Measurements from ENCODE around the gene TTLL11. TPM values are rescaled to one million over a fixed set of nuclear protein-coding genes. Genes with fewer than 3 reads are reported as not detected.

TTLL11 gene
- polyA plus RNA-seq, 1 of the 3 experiments (the other 2 are of a cell fraction) = 6.8 TPM

DNA sequence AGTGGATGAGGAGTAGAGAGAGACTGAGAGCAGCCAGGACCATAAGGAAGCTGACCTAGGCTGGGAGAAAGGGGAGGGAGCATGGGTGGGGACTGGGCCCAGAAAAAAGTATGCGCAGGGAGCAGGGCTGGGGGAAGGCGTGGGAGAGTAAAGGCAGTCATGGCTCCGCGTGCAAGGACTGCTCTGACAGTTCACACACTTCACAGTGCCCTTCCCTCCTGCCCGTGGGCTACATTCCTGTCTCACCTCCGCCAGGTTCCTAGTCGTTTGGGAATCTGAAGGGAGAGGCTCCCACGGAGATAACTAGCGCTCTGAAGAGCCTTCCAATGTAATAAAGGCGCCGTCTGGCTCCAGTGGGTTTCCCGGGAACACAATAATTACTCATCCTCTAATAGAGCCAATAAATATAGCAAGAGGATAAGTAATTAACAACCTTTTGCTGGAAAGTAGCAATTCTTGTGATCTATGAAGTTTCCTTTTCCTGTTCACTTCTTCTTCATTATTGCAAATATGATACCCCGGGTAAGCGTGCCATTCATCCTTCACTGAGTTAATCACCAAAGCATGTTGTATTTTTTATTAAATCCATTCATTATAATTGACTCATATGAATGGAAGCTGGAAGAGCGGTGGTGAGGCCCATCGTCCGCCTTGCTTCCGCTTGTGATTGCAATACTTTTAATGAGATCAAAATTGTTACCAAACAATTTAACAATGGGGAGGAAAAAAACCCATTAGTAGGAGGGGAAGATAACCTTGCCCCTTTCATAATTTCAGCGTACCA, 39.3 kb downstream of the TTLL11 start:
- Histone ChIP-seq H3K4me1 (ENCODE audit: control insufficient read depth in 1 of 2, insufficient read depth in 2 of 2, low read depth in 1 of 2, low read length in 1 of 2) (peaks cover 9 to 10% of the 10 kb centered on the region in 2 experiments; a peak in 3 of 4 replicates), H3K9me2 (no peaks in the 10 kb centered on the region), H3K27ac (ENCODE audit: low read depth in 2 of 2, low read length in 1 of 2) (peak overlapping the region; percentile 34 to 69), H3K27me3 (ENCODE audit: insufficient read depth) (no peaks in the 10 kb centered on the region), H3F3A (replicated peaks; ENCODE audit: insufficient read depth) (peaks cover 11% of the 10 kb centered on the region), H3K36me3 (replicated peaks in 1 of 2; ENCODE audit: control insufficient read depth in 1 of 2, insufficient read depth in 2 of 2, low read length in 1 of 2) (no peaks in the 10 kb centered on the region), H3K4me3 (ENCODE audit: low read depth in 2 of 2, low read length in 1 of 2) (no peak overlapping the region; a peak in 1 of 4 replicates), H4K20me1 (ENCODE audit: insufficient read depth) (no peaks in the 10 kb centered on the region), H3K9me3 (no peaks in the 10 kb centered on the region), H2AFZ (ENCODE audit: low read depth) (no peak overlapping the region), H3K4me2 (peak overlapping the region; percentile 62), H3K79me2 (ENCODE audit: insufficient read depth) (peaks cover 6% of the 10 kb centered on the region; the same call in 1 of the 2 replicates), H3K9ac (no peak overlapping the region)
- ChIA-PET CTCF (no interaction called here), POLR2A (no interaction called here)
- WGBS (ENCODE audit: low lambda C conversion rate) = 56% methylated on average over 19 of the region's 19 CpGs
- TF ChIP-seq EZH2phosphoT487 (IDR thresholded peaks at IDR 0.05; ENCODE audit: borderline replicate concordance, low read depth) (no peak), TEAD4 (IDR thresholded peaks at IDR 0.05; ENCODE audit: borderline replicate concordance, insufficient read depth) (no peak), NFIC (IDR thresholded peaks at IDR 0.05; ENCODE audit: borderline replicate concordance) (no peak; the same call in 1 of the 2 replicates), ELF1 (IDR thresholded peaks at IDR 0.05) (no peak), TCF12 (IDR thresholded peaks at IDR 0.05) (peak; percentile 60), RCOR1 (IDR thresholded peaks at IDR 0.05; ENCODE audit: low read length) (no peak), SIN3A (IDR thresholded peaks at IDR 0.05; ENCODE audit: borderline replicate concordance, low read depth, low read length) (no peak), MEF2A (IDR thresholded peaks at IDR 0.05; ENCODE audit: borderline replicate concordance, low read depth) (no peak), JUND (IDR thresholded peaks at IDR 0.05) (peak; percentile 68), YY1 (IDR thresholded peaks at IDR 0.05; ENCODE audit: low read depth) (no peak), RXRA (IDR thresholded peaks at IDR 0.05; ENCODE audit: borderline replicate concordance, low read depth) (no peak), EP300 (IDR thresholded peaks at IDR 0.05; ENCODE audit: borderline replicate concordance in 1 of 2, low read depth in 1 of 2, low read length in 1 of 2) (peak in 1 of 2 experiments; percentile 33; a peak in 1 of 4 replicates), FOSL2 (IDR thresholded peaks at IDR 0.05; ENCODE audit: borderline replicate concordance, low read depth) (peak; percentile 46; the same call in 1 of the 2 replicates)
- TF ChIP-seq, protein P1, sequence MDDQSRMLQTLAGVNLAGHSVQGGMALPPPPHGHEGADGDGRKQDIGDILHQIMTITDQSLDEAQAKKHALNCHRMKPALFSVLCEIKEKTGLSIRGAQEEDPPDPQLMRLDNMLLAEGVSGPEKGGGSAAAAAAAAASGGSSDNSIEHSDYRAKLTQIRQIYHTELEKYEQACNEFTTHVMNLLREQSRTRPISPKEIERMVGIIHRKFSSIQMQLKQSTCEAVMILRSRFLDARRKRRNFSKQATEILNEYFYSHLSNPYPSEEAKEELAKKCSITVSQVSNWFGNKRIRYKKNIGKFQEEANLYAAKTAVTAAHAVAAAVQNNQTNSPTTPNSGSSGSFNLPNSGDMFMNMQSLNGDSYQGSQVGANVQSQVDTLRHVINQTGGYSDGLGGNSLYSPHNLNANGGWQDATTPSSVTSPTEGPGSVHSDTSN (IDR thresholded peaks at IDR 0.05) = peak; percentile 64; the same call in 1 of the 2 replicates
- TF ChIP-seq, protein P2, sequence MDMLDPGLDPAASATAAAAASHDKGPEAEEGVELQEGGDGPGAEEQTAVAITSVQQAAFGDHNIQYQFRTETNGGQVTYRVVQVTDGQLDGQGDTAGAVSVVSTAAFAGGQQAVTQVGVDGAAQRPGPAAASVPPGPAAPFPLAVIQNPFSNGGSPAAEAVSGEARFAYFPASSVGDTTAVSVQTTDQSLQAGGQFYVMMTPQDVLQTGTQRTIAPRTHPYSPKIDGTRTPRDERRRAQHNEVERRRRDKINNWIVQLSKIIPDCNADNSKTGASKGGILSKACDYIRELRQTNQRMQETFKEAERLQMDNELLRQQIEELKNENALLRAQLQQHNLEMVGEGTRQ (IDR thresholded peaks at IDR 0.05; ENCODE audit: borderline replicate concordance, low read depth, low read length) = no peak
- TF ChIP-seq, protein P3, sequence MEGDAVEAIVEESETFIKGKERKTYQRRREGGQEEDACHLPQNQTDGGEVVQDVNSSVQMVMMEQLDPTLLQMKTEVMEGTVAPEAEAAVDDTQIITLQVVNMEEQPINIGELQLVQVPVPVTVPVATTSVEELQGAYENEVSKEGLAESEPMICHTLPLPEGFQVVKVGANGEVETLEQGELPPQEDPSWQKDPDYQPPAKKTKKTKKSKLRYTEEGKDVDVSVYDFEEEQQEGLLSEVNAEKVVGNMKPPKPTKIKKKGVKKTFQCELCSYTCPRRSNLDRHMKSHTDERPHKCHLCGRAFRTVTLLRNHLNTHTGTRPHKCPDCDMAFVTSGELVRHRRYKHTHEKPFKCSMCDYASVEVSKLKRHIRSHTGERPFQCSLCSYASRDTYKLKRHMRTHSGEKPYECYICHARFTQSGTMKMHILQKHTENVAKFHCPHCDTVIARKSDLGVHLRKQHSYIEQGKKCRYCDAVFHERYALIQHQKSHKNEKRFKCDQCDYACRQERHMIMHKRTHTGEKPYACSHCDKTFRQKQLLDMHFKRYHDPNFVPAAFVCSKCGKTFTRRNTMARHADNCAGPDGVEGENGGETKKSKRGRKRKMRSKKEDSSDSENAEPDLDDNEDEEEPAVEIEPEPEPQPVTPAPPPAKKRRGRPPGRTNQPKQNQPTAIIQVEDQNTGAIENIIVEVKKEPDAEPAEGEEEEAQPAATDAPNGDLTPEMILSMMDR (IDR thresholded peaks at IDR 0.05) = no peak
- DNase-seq = no peak

Measured in SK-N-SH (cell line).